GM21528 (cell line): ENCODE results near the gene MALRD1.
"Not testable (repeated sequence)": the region's sequence is repeated elsewhere in the genome, so short reads cannot be mapped to it uniquely, and the experiment has no call there.

Source experiments
- ATAC-seq: cut with Tn5 transposase; IDR thresholded peaks from one replicate; pipeline ENCODE4 v1.9.1; 2021; ENCODE audit warnings: mild to moderate bottlenecking, moderate library complexity; ENCODE audit not compliant: unreplicated experiment, low FRiP score

Gene MALRD1

DNA sequence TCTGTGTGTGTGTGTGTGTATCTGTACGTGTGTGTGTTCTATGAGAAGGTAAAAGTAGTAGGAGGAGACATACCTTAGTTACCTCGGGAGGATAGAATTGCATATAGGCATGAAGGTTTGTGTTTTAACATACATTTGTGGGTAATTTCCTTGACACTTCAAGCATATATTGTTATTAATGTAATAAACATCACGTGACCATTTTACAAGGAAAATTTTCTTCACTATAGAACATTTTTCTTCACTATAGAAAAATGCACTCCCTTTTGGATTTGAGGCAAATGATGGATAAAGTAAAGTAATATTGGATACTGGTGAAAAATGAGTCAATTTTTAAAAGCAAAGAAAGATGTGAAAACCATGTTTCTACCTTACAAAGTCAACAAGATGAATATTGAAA, 640.6 kb downstream of the MALRD1 start:
- no peak for ATAC-seq

DNA sequence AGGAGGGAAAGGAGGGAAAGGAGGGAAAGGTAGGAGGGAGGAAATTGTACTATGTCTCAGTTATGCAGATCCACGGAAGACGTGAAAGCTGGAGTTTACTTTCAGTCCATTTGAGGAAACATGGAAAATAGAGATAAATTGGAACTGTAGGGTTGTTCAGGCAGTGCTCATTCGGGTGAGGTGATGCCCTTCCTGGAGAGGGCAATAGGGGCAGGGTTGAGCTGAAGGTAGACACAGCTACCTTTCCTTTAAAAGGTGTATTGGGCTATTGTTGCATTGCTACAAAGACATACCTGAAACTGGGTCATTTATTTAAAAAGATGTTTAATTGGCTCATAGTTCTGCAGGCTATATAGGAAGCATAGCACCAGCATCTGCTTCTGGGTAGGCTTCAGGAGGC, 650.7 kb downstream of the MALRD1 start:
- no peak for ATAC-seq

DNA sequence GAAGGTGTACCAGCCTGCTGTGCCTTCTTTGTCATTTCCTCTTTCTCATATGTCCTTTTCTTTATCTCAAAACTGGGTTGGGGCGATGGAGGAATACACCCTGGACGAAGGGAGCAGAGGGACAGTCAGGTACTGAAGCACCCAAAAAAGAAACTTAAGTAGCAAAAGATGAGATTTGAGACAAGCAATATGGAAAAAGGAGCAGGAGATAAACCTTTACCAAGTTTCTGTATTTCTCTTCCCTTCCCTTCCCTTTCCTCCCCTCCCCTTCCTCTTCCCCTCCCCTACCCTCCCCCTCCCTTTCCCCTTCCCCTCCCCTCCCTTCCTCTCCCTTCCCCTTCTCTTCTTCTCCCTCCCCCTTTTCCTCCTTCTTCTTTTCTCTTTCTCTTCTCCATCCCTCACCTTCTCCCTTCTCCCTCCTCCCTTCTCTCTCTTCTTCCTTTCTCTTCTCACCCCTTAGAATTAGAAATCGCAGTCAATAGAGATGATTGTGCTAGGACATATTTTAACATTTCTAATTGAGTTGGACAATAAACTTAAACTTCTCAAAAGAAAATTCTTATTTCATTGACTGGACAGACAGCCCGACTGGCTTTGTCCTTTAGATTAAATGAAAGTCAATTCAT, 652.9 kb downstream of the MALRD1 start:
- ATAC-seq: no peak

DNA sequence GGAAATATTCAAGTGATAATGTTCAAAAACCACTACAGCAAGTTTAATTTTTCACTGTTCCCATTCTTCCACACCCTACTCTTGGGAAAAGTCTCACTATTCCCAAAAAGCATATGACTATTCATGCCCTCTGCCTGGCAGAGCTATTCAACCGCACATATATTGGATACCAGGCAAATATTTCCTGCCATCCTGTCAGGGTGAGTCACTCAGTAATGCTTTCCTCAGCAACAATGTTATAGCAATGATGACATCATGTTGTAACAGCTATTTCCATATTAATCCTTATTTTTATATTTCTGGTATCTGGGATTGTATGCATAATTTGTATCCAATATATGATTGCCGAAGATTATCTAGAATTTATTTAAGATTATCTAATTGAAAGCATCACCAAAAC, 653.6 kb downstream of the MALRD1 start:
- ATAC-seq: no peak

DNA sequence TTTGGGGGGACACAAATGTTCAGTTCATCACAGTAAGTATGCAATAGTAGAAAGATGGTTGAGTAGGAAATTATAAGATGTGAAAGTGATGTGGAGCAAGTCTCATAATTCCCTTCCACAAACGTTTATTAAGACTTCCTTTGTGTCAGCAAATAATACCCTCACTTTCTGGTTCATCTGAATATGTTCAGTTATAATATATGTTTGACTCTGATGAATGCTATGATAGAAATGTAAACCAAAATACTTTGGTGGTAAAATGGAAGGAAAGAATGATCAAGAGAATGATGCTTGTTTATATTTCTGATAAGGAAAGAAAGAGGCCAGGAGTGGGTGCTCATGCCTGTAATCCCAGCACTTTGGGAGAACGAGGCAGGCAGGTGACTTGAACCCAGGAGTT, 655.9 kb downstream of the MALRD1 start:
- no peak for ATAC-seq

DNA sequence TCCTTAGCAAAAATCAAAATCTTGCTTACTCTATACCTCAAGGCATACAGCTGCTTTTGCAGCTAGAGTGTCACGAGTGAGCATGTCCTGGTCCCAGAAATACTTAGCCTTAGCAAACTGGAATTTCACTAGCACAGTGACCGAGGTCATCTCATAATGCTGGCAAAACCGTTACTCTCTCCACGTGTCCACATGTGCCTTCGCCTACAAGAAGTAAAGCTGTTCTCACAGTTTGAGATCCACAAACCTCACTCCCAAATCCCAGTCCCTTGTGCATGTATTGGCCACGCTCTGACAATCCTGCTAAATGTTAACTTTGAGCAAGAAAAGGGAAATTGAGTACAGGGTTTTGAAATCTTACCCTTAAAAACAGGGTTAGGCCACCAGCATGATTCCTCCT, 656.6 kb downstream of the MALRD1 start:
- no peak for ATAC-seq

DNA sequence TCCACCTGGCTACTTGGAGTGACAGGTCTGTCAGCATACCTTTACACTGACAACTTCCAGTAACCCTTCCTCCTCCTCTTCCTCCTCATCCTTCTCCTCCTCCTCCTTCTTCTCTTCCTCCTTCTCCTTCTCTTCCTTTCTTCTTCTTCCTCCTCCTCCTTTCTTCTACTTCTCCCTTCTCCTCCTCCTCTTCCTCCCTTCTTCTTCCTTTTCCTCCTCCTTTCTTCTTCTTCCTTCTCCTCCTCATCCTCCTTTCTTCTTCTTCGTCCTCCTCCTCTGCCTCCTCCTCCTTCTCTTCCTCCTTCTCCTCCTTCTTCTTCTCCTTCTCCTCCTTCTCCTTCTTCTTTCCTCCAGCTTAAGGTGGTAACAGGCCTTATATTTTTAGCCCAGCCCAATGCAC, 658.3 kb downstream of the MALRD1 start:
- ATAC-seq: no peak

DNA sequence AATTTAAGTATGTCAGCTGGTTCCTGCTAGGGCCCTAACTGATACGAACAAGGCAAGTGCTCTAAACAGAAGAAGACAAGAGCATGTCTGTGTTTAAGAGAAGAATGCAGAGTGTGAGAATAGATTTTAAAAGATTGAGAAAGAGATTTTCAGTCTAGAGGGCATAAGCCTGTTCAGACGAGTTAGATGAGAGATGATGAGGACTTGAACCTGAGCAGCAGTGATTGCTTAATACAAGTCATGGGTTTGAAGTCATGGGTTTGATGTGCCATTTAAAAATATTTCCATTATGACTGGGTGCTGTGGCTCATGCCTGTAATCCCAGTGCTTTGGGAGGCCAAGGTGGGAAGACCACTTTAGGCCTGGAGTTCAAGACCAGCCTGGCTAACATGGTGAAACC, 658.8 kb downstream of the MALRD1 start:
- ATAC-seq: no peak

DNA sequence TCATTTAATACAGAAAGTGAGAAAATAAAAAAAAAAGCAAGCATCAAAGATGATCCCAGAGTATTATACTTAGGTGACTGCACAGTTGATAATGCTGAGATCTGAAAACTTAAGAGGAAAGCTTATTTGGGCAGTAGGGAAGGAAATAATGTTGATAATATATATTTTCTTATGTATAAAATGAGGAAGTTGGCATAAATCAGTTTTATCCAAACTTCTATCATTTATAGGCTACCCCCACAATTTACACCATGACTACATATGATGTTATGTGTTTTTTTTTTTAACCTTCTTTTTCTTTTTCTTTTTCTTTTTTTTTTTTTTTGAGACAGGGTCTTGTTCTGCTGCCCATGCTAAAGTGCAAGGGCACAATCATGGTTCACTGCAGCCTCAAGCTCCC, 659.4 kb downstream of the MALRD1 start:
- ATAC-seq: no peak

DNA sequence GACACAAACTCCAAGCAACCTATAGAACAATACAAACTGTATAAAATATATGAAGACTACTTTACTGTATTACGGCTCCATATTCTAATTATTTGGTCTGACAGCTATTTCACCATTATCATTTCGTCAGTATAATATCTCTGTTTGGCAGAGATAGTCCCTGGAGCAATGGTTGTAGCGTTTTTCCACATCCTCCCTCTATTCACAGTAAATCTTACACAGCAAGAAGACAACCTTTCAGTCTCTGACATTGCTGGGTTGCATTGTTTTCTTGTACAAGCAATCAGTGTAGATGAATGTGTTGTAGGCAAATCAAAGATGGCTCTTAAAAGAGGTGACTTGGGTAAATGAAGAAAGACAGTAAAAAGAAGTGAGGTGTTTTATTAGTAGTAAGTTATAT, 662.0 kb downstream of the MALRD1 start:
- ATAC-seq: no peak

DNA sequence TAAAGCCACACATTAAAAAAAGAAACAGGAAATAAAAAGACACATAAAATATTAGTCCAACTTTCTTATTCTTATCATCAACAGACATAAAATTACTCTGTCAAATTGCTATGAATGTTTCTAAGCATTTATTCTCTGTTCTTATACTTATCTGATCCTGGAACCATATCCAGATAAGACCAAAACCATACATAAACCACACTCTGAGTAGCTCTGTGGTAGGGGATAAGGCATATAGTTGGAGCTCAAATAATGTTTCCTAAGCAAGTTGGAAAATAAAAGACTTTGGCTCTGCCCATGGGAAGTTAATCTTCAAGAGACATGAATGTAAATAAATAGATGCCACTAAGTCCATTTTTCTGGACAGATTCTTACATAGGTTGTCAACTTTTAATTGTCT, 664.6 kb downstream of the MALRD1 start:
- no peak for ATAC-seq

DNA sequence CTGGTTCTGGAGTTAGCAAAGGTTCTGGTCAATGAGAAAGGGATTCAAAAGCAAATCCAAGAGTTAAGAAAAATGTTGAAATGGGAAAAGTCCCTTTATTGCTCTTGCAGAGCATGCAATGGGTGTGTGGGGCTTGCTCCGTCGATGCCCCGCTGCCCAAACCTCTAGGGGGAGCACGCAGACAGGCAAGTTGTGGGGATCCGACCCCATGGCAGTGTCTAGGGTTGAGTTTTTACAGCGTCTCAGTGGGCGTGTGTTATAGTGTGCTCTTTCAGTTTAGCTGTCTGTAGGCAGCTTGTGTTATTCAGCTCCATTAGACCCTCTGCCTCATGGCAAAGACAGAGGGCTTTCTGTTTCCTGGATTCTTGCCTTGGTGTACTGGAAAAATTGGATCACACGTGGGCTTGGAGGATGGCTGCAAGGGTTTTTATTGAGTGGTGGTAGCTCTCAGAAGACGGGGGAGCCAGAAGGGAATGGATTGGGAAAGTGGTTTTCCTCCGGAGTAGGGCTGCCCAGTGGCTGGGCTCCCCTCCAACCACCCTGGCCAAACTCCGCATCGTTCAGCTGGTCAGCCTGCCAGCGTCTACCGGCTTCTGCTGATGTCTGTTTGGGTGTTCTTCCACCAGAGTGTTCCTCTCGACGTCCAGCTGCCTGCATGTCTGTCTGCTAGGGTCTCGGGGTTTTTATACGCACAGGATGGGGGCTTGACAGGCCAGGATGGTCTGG, 665.4 kb downstream of the MALRD1 start:
- no peak for ATAC-seq

DNA sequence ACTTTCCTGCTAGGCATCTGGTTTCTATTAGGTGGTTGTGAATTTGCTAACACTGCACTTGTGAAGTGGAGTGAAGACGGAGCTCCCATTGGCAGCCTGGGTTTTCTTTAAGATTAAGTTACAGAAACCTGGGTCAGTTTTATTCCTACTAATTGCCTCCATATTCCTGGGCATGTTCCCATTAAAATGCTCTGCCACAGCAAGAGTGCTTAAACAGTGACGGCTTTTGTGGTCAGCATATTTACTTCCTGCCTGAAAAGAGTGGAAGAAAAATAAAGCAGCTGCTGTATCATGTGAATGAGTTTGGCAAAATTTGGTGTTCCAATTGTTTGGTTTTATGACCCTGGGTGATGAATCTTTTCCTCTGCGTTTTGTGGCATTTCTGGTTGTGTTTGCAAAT, 670.7 kb downstream of the MALRD1 start:
- no peak for ATAC-seq

DNA sequence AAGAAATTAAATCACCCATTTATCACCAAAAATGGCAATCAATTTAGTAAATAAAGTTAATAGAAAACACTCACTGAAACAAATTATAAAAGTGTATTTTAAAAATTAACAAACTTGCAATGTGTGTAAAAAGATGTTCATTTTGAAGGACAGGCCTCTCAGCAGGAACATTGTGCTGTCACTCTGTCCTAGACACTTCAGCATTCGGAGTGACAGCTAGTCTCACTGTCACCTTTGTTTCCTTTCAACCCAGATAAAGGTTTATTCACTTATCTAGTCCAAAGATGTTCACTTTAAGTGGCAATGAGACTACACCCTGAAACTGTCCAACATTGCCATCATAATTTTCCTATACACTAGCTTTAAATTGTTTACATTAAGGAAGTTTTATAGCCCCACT, 675.7 kb downstream of the MALRD1 start:
- no peak for ATAC-seq

DNA sequence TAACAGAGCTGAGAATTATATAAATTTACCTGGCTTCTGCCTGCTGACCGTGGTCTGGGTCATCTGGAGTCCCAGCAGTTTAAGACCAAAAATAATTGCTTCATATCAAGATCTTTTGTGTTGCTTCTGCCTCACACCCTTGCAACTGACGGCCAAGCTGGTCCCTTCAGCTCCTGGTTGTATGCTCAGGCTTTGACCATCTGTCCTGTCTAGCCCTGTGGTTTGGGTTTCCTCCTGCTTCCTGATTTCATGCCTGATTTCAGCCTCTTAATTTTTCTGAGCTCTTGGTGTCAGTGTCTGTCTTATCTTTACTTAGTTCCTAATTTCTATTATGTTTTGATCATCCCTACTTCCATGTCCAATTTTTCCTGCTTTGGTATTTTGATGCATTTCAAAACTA, 679.8 kb downstream of the MALRD1 start:
- ATAC-seq: no peak

DNA sequence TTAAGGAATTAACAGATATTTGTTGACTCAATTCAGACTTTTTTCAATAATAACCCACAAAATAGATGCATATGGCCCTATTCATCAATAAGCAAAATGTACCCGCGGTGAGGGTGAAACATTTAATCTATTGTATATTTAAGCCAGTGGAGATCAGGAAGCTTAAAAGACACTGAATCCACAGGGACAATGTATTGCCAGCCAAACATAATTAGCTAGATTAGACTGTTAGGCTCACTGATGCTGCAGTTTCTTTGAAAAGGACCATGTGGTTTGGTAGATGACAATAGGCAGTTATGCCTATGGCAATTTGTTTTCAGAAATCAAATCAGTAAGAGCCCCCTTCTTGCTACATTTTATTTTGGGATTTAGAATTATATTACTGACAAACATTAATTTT, 680.4 kb downstream of the MALRD1 start:
- ATAC-seq: no peak

DNA sequence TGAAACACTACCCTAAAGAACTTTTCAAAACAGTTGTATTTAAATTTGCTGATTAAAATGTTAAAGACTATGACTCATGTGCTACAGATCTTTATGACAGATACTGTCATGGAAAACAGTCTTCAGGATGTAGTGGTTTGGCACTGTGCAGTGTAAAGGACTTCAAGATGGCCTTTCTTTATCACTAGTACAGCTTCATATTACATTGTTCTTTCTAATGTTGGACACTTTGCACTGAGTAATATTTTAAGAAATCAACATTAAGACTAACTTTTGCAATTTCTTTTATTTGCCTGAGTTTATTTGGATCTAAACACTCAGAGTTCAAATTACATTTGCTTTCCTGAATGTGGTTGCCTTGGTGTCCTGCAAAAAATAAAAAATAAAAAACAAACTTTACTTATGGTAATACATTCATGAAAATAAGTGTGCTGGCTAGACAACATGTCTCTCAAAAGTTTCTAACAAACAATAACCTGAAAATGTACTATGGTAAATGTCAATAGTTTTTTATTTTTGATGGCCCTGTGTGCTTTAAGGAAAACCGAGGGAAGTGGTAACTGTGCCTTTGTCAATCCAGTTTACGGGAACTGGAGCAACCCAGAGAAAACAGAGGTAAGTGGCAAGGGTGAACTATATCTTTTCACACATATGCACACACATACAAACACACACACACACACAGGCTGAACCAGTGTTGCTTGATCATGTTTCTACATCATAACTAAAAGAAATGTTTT, 681.7 kb downstream of the MALRD1 start:
- no peak for ATAC-seq

DNA sequence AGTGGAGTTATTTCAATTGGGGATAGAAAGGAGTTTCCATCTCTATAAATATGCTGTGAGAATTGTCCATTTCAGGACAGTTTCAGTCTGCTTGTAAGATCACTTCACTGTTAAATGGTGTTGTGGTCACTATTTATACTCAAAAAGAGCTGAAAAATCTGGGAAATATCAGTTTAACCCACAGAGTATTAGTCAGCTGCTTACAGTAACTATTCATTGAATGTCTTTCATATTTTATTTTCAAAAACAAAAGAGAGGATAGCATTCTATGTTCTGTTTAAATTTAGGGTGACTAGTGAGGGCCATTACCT, 682.3 kb downstream of the MALRD1 start:
- ATAC-seq: no peak

DNA sequence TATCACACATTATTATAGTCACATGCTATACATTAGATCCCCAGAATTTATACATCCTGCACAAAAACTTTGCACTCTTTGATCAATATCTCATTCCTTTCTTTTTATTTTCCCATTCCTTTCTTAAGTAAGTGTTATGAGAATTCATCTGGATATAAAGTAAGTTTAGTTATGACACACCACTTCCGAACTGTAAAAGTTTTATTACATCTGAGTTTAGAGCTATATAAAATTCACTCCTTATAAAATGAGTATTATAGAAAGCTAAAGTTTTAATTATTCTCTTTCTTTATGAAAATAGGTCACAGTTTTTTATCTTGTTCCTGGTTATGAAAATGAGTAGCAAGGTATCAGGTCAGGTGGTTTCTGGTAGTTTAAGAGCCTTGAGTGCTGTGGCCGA, 683.0 kb downstream of the MALRD1 start:
- no peak for ATAC-seq

DNA sequence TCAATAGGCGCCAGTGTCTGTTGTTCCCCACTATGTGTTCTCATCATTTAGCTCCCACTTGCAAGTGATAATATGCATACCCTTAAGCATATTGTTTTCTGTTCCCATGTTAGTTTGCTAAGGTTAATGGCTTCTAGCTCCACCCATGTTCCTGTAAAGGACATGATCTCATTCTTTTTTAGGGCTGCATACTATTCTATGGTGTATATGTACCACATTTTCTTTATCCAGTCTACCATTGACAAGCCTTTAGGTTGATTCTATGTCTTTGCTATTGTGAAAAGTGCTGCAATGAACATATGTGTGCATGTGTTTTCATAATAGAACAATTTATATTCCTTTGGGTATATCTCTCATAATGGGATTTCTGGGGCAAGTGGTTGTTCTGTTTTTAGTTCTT, 689.8 kb downstream of the MALRD1 start:
- ATAC-seq: no peak

DNA sequence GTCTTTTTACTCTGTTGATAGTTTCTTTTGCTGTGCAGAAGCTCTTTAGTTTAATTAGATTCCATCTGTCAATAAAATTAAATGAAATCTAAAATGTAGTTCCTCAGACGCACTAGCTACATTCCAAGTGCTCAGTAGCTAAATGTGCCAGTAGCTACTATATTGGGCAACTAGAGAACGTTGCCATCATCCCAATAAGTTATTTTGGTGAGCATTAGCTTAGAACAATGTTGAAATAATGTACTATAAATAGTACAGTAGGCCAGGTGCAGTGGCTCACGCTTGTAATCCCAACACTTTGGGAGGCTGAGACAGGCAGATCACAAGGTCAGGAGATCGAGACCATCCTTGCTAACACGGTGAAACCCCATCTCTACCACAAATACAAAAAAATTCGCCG, 690.6 kb downstream of the MALRD1 start:
- ATAC-seq: not testable (repeated sequence)

DNA sequence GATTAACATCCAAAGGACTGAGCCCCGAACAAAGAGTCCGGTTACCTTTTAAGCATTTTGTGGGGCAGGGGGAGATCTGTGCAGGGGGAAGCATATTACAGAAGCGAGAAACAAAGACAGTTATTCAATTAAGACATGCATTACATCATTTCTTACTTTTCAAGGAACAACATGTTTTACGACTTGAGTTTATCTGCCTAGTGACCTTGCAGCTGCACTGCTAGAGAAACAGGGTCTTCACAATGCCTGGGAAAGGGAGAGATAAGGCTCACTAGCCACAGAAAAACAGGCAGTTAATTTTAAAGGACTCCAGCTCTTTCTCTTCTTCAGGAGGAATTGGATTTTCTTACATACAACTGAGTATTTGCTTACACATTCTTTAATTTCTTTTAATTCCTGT, 693.5 kb downstream of the MALRD1 start:
- not testable (repeated sequence) for ATAC-seq
